Fibroblast of skin of left biceps (primary cell): Measurements from ENCODE around the gene TGM2.
A peak's percentile ranks its signal among the peaks of the same experiment; 100 is the strongest.

Source experiments
- DNase-seq, 2 experiments: peaks; one replicate each; pipeline ENCODE4 v3.0.0-alpha.2; 2013; ENCODE audit warnings: low read depth in 2 of 2

TGM2 gene

DNA sequence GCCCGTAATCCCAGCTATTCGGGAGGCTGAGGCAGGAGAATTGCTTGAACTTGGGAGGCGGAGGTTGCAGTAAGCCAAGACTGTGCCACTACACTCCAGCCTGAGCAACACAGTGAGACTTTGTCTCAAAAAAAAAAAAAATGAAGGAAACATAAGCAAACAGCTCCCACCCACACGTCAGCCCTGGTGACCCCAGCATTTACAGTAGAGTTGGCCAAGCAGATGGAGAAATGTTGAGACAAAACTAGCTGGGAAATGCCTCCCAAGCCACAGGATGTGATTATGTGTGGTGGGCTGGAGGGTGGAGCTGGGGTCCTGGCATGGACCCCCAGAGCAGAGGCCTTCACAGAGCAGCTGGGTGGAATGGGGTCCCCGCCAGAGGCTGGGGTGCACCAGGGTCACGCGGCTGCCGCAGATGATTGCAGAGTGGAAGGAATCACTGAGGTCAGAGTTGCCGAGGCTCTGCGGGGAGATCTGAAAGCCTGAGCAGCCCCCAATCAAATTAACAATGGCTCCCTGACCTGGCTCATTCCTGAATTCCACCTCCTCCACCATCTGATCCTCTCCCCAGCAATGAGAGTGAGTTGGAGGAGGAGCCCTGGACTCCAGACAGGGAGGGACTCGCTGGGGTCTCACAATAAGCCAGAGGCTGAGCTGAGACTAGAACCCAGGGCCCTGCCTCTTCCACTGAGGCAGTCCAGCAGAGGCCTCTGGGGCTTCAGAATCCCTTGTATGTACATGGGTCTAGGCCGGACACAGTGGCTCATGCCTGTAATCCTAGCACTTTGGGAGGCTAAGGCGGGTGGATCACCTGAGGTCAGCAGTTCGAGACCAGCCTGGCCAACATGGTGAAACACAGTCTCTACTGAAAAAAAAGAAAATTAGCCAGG, 34.7 kb upstream of the TGM2 start:
- no peak for DNase-seq

DNA sequence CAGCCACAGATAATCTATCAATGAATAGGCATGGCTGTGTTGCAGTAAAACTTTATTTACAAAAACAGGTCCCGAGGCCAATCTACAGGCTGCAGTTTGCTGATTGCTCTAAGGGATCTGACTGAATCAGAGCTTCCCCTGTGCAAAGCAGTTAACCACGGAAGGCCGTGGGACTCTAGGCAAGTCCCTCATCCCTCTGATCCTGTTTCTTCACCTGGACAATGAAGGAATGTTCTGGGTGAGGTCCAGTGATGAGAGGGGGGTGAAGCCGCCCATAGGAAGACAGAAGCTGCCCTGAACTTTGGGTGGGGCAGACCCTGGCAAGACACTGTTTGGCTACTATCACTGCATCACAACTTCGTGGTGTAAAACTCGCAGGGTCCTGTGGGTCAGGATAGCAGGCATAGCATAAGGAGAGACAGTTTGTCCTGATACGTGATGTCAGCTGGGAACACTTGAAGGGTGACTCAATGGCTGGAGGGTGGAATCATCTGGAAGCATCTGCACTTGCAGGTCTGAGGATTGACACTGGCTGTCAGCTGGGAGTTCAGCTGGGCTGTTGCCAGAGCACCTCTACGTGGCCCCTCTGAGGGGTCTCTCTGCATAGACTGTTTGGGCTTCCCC, 33.3 kb upstream of the TGM2 start:
- no peak for DNase-seq

DNA sequence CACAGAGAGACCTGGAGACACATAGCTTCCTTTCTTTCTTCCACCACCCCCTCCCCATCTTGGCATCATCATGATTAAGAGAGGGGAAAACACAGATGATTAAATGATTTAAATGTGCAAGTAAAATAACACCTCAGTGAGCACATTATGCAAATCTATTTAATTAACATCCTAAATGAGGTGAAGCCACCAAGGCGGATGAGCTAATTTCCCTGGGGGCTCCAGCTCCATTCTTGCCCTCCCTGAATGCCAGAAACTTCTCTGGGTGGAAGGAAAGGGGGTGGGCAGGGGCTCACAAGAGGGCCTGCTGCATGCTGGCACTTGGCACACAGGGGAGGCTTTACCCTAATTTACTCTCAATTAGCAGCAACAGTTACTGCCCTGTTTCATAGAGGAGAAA, 32.5 kb upstream of the TGM2 start:
- DNase-seq, result no peak

DNA sequence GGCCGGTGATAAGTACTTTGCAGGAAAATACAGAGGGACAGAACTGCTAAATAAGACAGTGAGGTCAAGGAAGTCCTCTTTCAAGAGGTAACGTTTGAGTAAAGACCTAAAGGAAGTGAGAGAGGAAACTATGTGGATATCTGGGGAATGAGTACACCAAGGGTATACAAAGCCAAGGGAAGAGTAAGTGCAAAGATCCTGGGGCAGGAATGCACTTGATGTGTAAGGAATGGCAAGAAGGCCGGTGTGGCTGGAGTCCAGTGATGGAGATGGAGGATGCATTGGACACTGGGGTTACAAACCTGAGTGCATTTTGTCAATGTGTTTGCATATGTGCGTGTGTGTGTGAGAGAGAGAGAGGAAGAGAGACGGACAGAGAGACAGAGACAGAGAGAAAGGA, 32.1 kb upstream of the TGM2 start:
- no peak for DNase-seq

DNA sequence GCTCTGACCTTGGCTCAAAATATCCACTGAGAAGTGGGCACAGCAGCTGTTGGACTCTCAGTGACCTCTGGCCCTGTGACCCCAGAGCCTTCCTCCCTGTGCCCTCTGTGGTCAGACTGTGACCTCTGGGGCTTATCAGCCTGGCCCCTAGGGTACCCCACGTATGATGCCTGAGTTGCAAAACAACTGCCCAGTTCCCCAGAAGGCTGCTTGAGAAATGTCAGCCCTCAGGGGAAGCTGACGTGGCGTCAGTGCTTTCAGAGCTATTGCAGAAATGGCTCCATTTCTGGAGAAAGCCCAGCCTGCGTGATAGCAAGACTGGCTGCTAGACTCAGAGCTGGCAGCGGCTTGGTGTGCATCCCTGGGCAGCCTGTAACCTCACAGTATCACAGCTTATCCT, 31.5 kb upstream of the TGM2 start:
- DNase-seq, result peak; percentile 31 to 40

DNA sequence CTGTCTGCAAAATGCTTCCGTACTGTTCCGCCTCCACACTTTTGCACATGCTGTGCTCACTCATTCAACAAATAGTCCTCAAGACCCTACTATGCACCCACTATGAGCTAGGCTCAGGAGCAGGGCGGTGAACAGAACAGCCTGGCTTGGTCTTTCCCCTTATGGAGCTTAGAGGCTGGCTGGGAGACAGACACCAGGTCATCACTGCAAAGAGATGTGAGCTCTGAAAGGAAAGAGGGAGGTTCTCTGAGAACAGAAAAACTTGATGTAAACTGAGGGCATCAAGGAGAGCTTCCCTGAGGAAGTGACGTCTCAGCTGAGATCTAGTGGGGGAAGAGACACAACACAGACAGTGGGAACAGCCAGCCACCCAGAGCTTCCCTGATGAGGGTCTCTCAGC, 31.0 kb upstream of the TGM2 start:
- no peak for DNase-seq

DNA sequence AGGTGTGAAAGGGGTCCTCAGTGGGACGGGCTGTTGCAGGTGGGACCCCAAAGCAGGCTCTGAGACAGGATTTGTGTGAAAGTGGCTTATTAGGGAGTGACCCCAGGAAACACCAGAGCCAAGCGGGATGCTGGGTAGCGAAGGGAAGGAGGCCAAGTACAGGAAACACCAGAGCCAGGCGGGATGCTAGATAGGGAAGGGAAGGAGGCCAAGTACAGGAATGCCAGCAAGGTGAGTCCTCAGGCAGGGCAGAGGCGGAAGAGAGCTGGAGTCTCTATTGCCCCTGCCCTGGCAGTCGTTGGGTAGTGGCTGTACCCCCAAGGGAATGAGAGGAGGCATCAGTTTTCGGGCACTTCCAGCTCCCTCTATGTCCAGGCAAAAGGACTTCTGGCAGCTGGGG, 30.5 kb upstream of the TGM2 start:
- DNase-seq, result no peak

DNA sequence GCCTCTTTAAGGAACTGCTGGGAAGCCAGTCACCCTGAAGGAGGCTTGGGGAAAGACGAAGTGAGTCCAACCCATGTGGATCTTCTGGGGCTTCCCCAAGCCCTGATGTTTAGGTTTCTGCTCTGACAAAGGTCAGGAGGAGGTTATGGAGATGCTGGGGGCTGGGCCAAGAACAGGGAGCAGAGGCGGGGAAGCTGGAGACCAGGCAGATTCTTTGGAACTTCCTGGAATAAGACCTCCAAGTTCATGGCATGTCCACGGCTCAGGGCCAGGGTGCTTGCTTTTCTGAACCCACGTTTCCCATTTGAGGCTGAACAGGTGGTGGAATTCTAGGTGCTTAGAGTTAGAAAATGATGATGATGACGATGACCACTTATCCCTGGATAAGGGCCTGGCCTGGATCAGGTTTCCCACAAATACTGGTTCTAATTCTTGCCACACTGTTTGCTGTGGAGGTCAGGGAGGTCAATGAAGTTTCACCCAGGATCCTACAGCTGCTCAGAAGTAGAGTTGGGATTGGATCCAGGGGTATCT, 30.0 kb upstream of the TGM2 start:
- DNase-seq, result no peak

DNA sequence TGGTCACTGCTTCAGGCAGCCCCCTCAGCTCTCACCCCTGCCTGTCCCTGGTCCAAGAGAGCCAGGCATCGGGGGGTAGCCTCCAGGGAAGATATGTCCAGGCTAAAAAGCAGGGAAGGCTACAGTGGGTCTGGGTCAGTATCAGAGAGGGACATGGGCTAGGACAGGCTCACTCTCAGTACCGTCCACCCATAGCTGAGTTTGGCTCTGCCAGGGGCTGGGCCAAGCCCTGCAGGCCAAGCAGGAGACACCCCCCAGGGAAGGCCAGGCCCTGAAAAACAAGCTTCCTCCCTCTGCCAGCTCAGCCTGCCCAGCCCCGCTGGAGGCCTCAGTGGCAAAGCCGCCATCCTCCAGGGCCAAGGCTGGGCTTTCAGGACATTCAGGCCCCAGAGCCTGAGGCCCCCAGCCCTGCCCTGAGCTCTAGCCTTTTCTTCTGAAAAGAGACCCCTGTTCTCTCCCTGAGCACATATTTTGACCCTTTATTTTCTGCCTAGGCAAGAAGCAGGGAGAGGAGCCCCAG, 28.6 kb upstream of the TGM2 start:
- no peak for DNase-seq

DNA sequence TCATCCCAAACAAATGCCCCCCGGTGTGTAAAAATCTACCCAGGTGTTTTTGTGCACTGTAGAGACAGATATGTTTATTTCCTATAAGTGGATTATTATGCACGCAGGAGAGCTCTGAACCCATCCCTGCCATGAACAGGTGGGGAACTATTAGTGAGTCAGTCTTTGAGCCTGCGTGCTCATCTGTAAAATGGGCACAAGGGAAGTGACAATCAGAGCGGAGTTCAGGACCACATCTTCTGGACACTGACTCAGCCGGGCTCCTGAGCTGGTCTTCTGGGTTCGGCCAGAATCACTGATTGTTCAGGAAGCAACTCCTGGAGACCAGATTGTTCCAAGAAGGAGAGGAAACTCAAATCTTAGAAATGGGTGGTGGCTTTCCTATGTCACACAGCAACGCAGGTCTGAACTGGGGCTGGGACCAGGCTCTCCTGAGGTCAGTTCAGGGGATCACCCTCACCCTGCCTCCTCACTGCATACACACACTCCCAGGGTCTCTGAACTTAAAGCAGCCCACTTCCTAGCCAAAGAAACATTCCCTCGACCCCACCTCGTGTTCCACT, 27.3 kb upstream of the TGM2 start:
- DNase-seq, result no peak

DNA sequence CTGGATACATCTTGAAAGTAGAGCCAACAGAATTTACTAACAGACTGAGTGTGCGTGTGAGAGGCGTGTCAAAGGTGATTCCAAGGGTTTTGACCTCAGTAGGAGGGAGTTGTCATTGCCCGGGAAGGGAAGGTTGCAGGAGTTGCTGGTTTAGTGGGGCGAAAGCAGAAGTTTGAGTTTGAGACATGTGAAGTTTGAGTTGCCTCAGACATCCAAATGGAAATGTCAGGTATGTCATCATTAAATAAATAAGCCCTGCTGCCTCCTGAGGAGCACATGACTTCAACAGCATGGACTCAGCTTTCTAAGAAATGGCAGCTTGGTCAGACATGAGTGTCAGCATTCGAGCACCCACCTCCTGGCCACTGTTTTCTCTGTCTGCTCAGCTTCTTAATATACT, 26.6 kb upstream of the TGM2 start:
- DNase-seq, result no peak

DNA sequence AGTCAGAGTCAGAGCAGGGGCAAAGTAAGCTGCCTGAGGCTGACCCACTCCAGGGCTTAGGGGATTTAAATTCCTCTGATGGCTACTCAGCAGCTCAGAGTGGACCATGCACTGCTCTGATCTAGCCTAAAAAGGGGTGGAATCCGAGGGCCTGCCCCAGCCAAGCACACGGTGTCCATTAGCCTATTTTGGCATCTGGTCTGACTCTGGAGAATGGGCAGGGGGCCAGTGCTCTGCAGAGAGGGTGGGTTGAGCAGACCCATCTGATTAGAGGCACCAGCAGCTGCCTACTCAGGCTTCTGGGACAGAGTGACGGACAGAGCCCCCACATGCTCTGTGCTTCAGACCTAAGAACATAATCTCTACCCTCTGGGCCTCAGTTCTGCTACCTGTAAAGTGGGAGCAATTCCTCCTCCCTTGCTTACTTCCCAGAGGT, 25.9 kb upstream of the TGM2 start:
- DNase-seq, result no peak

DNA sequence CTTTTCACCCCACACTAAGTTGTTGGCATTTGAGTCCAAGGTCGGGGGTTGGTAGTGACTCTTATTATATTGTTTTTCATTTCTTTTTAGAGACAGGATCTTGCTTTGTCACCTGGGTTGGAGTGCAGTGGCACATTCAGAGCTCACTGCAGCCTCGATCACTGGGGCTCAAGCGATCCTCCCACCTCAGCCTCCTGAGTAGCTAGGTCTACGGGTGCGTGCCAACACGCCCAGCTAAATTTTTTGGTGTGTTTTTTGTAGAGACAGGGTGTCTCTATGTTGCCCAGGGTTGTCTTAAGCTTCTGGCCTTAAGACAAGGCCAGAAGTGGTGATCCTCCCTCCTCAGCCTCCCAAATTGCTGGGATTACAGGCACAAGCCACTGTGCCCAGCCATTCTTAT, 25.1 kb upstream of the TGM2 start:
- DNase-seq, result no peak

DNA sequence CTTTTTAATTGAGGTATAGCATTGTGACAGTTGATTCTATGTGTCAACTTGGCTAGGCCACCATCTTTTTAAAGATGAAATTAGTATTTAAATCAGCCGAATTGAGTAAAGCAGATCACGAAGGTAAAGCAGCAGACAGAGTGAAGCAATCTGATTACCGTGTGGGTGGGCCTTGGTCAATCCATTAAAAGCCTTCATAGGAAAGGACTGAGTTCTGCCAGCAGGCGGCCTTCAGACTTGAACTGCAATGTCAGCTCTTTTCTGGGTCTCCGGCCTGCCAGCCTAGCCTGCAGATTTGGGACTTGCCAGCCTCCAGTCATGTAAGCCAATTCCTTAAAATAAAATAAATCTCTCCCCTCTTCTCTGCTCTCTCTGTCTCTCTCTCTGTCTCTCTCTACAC, 22.4 kb upstream of the TGM2 start:
- no peak for DNase-seq

DNA sequence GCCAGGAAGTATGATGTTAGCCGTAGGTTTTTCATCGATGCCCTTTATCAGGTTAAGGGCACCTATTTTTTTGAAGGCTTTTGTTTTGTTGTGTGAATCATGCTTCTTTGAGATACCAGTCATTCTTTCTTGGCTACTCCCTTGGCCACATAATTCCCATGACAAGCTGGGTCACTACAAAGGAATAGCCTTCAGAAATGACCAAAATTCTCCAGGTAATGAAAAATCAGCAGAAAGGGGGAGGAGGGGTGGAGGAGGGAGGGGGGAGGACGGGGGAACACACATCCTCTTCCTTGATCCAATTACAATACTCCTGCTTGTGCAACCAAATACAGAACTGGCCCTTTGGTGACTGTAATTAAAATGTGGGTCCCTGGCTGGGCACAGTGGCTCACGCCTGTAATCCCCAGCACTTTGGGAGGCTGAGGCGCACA, 21.7 kb upstream of the TGM2 start:
- DNase-seq, result no peak

DNA sequence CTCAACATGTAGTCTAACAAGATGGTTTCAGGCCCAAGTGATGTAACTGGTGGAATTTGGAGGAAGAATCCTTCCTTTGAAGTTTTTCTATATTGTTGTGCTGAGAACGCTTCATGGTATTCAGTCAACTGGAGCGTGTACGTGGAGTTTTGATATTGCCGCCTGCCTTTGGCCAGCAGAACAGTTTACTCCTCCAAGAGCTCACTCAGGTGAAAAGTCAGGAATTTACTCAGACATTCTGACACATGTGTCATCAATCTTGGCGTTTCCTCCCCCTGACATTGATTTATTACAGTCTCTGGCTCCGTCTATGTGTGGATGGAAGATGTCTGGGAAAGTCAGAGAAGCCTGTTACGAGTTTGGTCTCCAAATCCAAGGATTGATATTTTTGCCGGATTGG, 19.0 kb upstream of the TGM2 start:
- DNase-seq, result no peak

DNA sequence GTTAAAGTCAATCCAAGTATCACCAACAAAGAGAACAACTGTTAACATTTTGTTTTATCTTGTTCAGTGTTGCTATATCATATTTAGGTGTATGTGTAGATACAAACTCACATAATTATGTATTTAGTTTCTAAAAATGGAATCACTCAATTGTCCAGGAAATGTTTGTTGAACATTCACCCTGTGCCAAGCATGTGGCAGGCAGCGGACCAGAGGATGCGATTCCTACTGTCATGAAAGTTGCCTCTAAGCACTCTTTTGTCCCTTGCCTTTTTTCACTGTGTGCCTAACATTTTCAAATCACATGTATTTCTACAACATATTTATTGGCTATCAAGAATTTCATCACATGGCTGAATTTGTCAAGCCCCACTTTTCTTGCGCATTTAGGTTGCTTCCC, 16.9 kb upstream of the TGM2 start:
- no peak for DNase-seq

DNA sequence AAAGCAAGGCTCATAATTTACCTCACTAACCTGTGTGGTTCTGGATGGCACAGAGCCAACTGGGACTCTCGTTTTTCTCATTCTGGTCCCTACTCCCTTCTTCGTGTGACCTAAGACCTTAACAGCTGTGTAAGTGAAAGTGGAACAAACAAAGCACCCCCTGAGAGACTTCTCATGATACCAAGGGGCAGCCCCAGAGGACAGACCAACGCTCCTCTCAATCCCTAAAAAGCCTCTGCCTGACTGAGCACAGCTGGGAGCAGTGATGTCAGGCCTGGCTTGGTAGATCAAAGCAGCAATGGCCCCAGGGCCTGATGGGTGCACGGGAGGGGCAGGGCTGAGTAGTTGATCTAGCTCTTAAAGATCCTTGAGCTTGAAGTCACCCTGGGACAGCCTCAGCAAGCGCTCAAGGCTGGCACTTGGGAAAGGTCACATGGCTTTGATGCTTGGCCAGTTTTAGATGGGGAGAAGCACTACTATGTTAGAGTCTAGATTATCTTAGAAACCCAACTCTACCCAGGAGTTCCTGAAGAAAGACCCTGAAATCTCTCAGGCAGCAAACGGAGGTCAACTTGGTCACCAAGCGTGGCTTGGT, 16.2 kb upstream of the TGM2 start:
- no peak for DNase-seq

DNA sequence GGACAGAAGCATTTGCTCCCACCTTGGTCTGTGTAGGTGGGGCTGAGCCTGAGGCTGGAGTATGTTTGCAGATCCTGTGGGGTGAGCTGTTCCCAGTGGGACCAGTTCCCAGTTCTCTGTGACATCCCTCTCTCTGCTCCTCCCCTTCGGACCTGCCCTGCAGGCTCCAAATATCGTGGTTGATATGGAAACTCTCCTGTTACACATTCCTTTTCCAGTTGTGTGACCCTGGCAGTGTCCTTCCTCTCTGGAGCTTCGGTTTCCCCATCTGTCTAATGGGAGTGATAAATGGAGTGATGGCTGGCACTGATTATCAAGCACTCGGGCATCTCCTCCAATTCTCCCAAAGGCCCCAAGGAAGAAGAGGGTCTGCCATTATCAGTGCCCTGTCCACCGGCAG, 15.7 kb upstream of the TGM2 start:
- no peak for DNase-seq

DNA sequence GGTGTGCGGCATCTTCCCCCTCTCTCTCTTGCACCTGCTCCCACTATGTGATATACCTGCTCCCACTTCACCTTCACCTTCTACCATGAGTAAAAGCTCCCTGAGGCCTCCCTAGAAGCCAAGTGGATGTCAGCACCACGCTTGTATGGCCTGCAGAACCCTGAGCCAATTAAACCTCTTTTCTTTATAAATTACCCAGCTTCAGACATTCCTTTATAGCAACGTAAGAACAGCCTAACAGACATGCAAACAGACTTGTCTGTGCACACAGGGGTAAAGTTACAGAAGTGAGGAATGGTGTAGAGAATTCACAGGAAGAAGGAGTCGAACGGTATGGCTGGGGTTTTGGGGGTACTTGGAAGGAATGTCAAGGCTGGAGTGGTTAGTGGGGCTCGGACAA, 14.8 kb upstream of the TGM2 start:
- no peak for DNase-seq

DNA sequence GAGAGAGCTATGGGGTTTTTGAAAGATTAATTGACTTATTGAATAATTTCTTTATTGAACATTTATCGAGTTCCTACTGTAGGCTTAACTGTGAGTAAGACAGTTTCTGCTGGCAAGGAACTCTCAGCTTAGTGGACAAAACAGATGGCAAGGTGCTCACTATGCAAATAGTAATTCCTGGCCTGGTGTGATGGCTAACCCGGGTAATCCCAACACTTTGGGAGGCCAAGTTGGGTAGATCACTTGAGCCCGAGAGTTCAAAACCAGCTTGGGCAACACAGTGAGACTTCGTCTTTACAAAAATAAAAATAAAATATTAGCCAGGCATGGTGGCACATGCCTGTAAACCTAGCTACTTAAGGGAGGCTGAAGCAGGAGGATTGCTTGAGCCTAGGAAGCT, 13.5 kb upstream of the TGM2 start:
- DNase-seq, result no peak

DNA sequence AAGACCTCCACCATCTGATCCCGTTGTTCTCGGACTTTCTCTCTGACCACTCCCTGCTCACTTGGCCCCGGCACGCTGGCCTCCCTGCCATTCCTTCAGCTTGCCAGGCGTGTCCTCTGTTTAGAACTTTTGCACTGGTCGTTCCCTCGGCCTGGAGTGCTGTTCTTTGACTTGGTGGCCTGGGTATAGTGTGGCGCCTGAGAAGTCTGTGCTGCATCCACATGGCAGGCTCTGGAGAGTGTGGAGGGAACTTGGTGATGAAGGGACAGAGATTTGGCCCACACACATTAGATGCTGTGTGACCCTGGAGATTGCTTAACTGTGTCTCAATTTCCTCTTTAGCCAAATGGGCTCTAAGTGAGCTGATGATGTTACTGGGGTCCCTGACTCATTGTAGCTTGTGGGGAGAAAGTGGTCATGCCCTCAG, 13.0 kb upstream of the TGM2 start:
- DNase-seq, result no peak
